IPS-NIHi11 (cell line): ENCODE data around the gene ANO6.
"Not testable (repeated sequence)": the region's sequence is repeated elsewhere in the genome, so short reads cannot be mapped to it uniquely, and the experiment has no call there.

Experiments used
- DNase-seq: peaks from one replicate; pipeline ENCODE4 v3.0.0; 2012; ENCODE audit warnings: mixed read lengths, low spot score

The ANO6 gene

GRCh38 chr12:45236383-45236782, 20.5 kb downstream of the ANO6 start:
- DNase-seq: not testable (repeated sequence)

GRCh38 chr12:45242180-45242579, 26.3 kb downstream of the ANO6 start:
- DNase-seq: no peak

GRCh38 chr12:45243963-45244362, 28.1 kb downstream of the ANO6 start:
- no peak for DNase-seq

- no peak for DNase-seq
Measured at GRCh38 chr12:45244561-45245343, 28.9 kb downstream of the ANO6 start.

- no peak for DNase-seq
Measured at GRCh38 chr12:45246236-45246635, 30.3 kb downstream of the ANO6 start.

- DNase-seq: no peak
Measured at GRCh38 chr12:45247589-45247988, 31.7 kb downstream of the ANO6 start.

GRCh38 chr12:45248095-45248494, 32.2 kb downstream of the ANO6 start:
- DNase-seq: no peak

GRCh38 chr12:45254254-45254653, 38.4 kb downstream of the ANO6 start:
- DNase-seq: no peak

GRCh38 chr12:45256721-45257120, 40.8 kb downstream of the ANO6 start:
- no peak for DNase-seq

GRCh38 chr12:45257185-45257930, 41.5 kb downstream of the ANO6 start:
- DNase-seq: no peak

GRCh38 chr12:45259675-45260074, 43.8 kb downstream of the ANO6 start:
- DNase-seq: no peak

GRCh38 chr12:45260104-45260815, 44.4 kb downstream of the ANO6 start:
- DNase-seq: peak; percentile 46

GRCh38 chr12:45260854-45261253, 45.0 kb downstream of the ANO6 start:
- DNase-seq: no peak

GRCh38 chr12:45262185-45262584, 46.3 kb downstream of the ANO6 start:
- not testable (repeated sequence) for DNase-seq

GRCh38 chr12:45263587-45263986, 47.7 kb downstream of the ANO6 start:
- DNase-seq: no peak

GRCh38 chr12:45268672-45269411, 52.9 kb downstream of the ANO6 start:
- peak; percentile 49 for DNase-seq

- no peak for DNase-seq
Measured at GRCh38 chr12:45269412-45269751, 53.5 kb downstream of the ANO6 start.

GRCh38 chr12:45270951-45271350, 55.1 kb downstream of the ANO6 start:
- DNase-seq: no peak

- no peak for DNase-seq
Measured at GRCh38 chr12:45273717-45274271, 57.9 kb downstream of the ANO6 start.

- DNase-seq: no peak
Measured at GRCh38 chr12:45276154-45276755, 60.4 kb downstream of the ANO6 start.

- no peak for DNase-seq
Measured at GRCh38 chr12:45278447-45278846, 62.6 kb downstream of the ANO6 start.
